ENCODE results near the gene MS4A1.
"Not testable (repeated sequence)": the region's sequence is repeated elsewhere in the genome, so short reads cannot be mapped to it uniquely, and the experiment has no call there.

The MS4A1 gene

GRCh38 chr11:60455531-60456042 lies at the start of gene MS4A1:
MS4A1 (plus strand) TSS chr11:60455847; CDS start chr11:60462375, 6,528 bp downstream.
- DNase-seq: no peak

GRCh38 chr11:60420015-60420414 lies 35.6 kb upstream of the MS4A1 start:
- no peak for DNase-seq

GRCh38 chr11:60422609-60423008 lies 33.0 kb upstream of the MS4A1 start:
- DNase-seq: no peak

- DNase-seq: no peak
These were observed 27.1 kb upstream of the MS4A1 start for GRCh38 chr11:60428517-60428916.

- no peak for DNase-seq
These were observed 26.4 kb upstream of the MS4A1 start, which contains the start of gene MS4A5 for GRCh38 chr11:60429272-60429671. MS4A5 (plus strand) TSS chr11:60429572; CDS start chr11:60429675, 103 bp downstream.

- no peak for DNase-seq
These were observed 24.4 kb upstream of the MS4A1 start for GRCh38 chr11:60431251-60431650.

GRCh38 chr11:60433401-60433800 lies 22.2 kb upstream of the MS4A1 start:
- DNase-seq: no peak

GRCh38 chr11:60447070-60447469 lies 8.6 kb upstream of the MS4A1 start:
- DNase-seq: no peak

GRCh38 chr11:60447846-60448245 lies 7.8 kb upstream of the MS4A1 start:
- DNase-seq: no peak

GRCh38 chr11:60451185-60451584 lies 4.5 kb upstream of the MS4A1 start:
- DNase-seq: not testable (repeated sequence)

- no peak for DNase-seq
These were observed 1.4 kb upstream of the MS4A1 start for GRCh38 chr11:60454212-60454611.

- DNase-seq: no peak
These were observed 1.9 kb downstream of the MS4A1 start for GRCh38 chr11:60457576-60457975.

- DNase-seq: no peak
These were observed 3.7 kb downstream of the MS4A1 start for GRCh38 chr11:60459345-60459744.

GRCh38 chr11:60468829-60469228 lies 13.2 kb downstream of the MS4A1 start:
- no peak for DNase-seq

- no peak for DNase-seq
These were observed 14.1 kb downstream of the MS4A1 start for GRCh38 chr11:60469723-60470122.

- no peak for DNase-seq
These were observed 21.4 kb downstream of the MS4A1 start for GRCh38 chr11:60477035-60477445.

- no peak for DNase-seq
These were observed 26.7 kb downstream of the MS4A1 start for GRCh38 chr11:60482361-60482760.

- no peak for DNase-seq
These were observed 30.3 kb downstream of the MS4A1 start for GRCh38 chr11:60485987-60486386.

- no peak for DNase-seq
These were observed 36.9 kb downstream of the MS4A1 start, which contains the start of gene MS4A12 for GRCh38 chr11:60492488-60493009. MS4A12 (plus strand) TSS chr11:60492778; CDS start chr11:60497319, 4,541 bp downstream.

GRCh38 chr11:60493454-60493853 lies 37.8 kb downstream of the MS4A1 start:
- DNase-seq: no peak

- DNase-seq: no peak
These were observed 42.8 kb downstream of the MS4A1 start for GRCh38 chr11:60498399-60498798.

- DNase-seq: no peak
These were observed 43.2 kb downstream of the MS4A1 start for GRCh38 chr11:60498853-60499252.

- DNase-seq: no peak
These were observed 44.7 kb downstream of the MS4A1 start for GRCh38 chr11:60500276-60500910.

GRCh38 chr11:60502221-60502775 lies 46.7 kb downstream of the MS4A1 start:
- DNase-seq: no peak

Data from stimulated activated naive CD4-positive, alpha-beta T cell treated with Interleukin-2 at 50 U/mL for 16 hours (primary cell).